Left kidney (tissue), 2 donors: ENCODE data around the gene TMEM63A. TPM values are rescaled to one million over a fixed set of nuclear protein-coding genes. Genes with fewer than 3 reads are reported as not detected.
"Not testable (repeated sequence)": the region's sequence is repeated elsewhere in the genome, so short reads cannot be mapped to it uniquely, and the experiment has no call there.

Source experiments
- DNase-seq: peaks from one replicate; pipeline ENCODE4 v3.0.0-alpha.2; 2013
- polyA plus RNA-seq: library from polyadenylated mRNA; unstranded; fragments of 120-200 nt; gene quantifications from one replicate; pipeline ENCODE4 v1.2.1, GENCODE V29; 2013; ENCODE audit not compliant: insufficient read length

Gene TMEM63A
- polyA plus RNA-seq, 1 donor, result 82.2 TPM

DNA sequence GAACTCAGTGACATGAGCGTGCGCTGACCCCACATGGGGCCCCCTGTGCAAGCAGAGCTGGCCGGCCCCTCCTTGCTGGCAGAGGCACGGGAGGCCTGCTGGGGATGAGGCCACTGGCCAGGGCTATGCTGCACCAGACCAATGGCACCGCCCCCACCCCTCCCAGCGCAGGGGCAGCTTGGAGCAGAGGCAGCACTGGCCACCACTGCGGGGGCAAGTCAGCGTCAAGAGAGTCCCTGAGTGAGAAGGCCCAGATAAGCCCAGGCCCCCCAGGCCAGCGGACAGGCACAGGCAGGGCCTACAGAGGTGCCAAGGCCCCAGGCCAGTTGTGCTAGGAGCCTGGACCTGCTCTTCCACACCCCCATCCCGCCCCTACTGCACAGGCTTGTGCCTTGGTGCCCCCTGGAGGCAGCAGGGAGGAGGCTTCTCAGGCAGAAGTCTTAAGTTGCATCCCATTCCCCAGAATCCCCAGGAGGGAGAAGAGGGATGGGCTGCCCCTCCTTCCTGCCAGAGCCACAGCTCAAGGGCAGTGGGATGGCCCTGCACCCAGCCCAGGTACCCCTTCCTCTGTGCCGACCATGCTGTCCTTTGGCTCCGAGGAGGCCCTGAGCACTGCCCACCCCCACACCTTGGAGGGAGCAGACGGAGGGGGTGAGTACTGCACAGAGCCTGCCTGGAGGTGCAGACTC, 36.5 kb downstream of the TMEM63A start:
- no peak for DNase-seq

DNA sequence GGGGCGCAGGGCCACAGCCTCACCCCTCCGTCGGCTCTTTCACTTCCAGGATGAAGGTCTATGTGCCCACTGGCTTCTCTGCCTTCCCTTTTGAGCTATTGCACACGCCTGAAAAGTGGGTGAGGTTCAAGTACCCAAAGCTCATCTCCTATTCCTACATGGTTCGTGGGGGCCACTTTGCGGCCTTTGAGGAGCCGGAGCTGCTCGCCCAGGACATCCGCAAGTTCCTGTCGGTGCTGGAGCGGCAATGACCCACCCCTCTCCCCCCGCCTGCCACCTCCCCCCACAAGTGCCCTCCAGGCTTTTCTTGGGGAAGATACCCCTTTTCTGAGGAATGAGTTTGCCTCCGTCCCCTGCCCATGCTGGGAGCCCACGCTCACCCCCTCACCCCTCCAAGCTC, 37.1 kb downstream of the TMEM63A start:
- DNase-seq, result no peak

DNA sequence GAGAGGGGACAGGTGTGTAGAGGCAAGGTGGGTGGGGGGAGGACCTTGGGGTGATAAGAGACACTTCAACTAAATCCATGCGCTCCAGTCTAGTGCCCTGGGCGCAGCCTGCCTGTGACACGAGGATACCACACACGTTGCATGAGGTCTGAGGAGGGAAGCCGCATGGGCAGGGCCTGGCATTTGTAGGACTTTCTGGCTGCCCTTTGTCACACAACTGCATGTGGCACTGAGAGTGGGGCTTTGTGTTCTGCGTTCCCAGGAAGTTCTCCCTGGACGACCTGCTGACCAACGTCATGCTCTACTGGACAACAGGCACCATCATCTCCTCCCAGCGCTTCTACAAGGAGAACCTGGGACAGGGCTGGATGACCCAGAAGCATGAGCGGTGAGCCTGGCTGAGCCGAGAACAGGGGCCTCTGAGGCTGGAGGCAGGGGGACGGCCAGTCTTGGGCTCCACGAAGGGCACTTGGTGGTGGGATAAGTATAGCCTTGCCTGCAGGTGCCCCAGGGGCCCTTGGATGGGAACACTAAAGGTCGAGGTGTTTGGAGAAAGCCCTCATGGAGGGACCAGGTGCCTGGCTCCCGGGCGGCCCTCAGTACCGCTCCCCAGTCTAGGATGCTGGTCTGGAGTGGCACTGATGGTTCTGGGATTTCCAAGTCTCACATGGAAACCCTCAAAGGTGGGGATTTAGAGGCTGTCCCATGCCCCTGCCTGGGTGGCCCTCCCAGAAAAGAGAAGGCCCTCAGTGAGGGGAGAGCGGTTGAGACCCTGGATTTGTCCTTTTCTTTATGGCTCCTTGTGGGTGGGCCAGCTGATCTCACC, 37.7 kb downstream of the TMEM63A start:
- no peak for DNase-seq

DNA sequence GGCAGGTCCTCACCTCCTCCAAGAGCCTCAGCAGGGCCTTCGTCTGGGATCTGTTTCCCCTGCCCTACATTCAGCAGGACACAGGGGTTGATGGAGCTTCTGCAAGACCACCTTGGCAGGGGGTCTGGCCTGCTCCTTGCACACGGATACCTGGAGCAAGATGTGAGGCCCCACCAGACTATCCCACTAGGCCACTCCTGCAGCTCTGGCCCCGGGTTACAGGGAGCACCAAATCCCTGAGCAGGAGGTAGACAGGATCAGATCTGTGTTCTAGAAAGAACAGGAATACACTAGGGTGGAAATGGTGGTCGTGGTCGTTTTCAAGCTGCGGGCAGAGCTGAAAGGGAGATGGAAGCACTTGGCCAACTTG, 38.8 kb downstream of the TMEM63A start:
- no peak for DNase-seq

DNA sequence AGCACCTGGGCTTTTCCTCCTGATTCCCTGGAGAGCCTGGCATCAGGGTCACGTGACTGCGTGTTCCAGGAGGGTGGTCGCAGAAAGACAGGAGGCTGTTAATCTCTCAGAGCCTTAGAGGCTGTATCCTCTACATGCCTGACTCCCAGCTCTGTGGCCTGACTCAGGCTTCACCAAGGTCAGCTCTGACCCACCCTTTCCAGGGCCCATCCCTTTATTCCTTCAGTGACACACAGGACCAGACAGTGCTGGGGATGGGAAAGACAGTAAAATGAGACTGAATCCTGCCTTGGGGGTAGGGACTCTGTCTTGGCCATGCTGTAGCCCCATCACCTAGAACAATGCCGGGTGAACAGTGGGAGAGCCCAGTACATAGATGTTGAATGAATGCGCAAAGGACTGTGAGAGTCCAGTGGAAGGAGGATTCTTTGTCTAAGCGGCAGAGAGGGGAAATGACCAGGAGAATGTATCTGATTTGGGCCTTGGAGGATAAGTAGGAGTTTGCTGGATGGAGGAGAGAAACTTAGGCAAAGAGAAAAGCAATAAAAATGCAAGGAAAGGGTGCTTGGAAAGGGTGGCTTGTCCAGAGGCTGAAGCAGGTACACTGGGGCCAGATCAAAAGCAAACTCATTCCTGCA, 39.3 kb downstream of the TMEM63A start:
- DNase-seq, result no peak

DNA sequence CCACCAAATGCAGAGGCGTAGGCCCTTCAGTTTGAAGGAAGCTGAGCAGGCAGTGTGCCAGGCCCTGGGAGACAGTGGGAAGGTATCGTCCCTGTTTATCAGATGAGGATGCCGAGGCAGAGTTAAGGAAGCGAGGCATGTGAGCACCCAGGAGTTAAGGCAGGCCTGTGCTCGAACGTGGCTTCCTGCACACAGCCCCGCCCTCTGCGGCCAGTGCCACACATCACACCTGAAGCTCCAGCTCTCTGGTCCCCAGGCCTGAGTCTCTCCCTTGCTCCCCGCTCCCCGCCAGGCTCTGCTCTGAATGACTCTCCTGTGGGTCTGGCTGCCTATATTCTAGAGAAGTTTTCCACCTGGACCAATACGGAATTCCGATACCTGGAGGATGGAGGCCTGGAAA, 40.1 kb downstream of the TMEM63A start:
- DNase-seq, result no peak

DNA sequence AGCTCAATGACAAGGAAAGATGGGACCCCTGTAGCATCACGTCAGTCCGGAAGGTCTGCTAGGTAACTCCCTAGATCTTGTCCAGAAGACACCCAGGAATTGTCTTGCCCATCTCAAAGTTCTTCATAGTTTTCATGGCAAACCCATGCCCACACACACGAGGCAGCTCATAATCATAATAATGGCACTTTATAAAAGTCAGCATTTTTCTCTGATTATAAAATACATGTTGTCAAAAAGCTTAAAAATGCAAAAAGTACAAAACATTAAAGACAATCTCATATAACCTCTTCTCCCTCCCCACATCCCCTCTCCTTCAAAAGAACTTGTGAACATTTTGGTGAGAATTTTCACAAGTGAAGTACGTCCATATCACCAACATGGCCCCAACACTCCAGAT, 41.5 kb downstream of the TMEM63A start:
- DNase-seq, result no peak

DNA sequence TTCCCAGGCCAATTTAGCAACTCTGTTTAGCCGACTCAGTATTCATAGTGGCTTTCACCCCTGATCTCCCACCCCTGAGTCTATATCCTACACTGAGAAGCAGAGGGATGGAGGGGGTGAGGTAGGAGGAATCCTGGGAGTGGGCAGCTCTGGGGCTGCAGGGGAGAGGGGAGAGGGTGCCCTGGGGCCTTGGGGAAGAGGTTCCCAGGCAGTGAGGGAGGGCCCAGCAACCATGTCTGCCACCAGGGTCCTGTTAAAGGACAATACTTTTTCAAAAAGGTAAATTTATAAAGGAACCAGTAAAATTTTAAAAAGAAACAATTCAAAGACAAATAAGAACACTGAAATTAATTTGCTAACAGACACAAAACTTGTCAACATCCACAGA, 42.0 kb downstream of the TMEM63A start:
- DNase-seq, result no peak

DNA sequence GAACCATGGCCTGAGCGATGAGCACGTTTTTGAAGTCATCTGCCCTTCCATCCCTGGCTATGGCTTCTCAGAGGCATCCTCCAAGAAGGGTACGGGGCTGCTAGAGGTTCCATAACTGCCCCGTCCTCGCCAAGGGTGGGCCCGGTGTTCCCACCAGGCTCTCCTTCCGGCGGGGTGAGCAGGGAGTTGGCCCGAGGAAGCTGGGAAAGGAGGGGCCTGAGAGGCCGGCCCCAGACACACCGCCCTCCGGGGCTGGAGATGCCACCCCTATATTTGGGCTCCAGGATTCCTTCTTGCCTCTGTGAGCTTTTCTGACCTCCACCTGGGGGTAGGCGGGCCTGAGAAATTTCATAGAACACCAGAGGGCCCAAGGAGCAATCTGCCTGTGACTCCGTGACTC, 43.4 kb downstream of the TMEM63A start:
- DNase-seq, result no peak

DNA sequence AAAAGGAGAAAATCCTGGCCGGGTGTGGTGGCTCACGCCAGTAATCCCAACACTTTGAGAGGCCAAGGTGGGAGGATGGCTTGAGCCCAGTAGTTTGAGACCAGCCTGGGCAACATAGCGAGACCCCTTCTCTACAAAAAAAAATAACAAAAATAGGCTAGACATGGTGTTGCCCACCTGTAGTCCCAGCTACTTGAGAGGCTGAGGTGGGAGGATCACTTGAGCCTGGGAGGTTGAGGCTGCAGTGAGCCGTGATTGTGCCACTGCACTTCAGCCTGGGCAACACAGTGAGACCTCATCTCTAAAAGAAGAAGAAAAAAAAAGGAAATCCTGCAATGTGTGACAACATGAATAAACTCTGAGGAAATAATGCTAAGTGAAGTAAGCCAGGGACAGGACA, 45.9 kb downstream of the TMEM63A start:
- not testable (repeated sequence) for DNase-seq

DNA sequence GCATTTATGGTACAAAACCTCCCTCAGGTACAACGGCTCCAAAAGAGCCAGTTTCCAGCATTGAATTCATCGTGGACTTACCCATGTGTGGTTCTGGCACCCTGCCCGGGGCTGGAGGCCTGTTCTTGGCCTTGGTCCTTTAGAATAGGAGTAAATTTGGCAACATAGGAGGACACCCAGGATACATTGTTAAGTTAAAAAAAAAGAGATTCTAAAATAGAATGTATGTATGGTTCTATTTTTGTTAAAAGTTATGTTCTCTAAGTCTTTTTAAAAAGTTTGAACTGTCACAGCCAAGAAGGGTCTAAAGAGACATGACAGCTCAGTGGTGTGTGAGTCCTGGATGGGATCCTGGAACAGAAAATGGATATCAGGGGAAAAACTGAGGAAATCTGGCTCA, 46.3 kb downstream of the TMEM63A start:
- no peak for DNase-seq

DNA sequence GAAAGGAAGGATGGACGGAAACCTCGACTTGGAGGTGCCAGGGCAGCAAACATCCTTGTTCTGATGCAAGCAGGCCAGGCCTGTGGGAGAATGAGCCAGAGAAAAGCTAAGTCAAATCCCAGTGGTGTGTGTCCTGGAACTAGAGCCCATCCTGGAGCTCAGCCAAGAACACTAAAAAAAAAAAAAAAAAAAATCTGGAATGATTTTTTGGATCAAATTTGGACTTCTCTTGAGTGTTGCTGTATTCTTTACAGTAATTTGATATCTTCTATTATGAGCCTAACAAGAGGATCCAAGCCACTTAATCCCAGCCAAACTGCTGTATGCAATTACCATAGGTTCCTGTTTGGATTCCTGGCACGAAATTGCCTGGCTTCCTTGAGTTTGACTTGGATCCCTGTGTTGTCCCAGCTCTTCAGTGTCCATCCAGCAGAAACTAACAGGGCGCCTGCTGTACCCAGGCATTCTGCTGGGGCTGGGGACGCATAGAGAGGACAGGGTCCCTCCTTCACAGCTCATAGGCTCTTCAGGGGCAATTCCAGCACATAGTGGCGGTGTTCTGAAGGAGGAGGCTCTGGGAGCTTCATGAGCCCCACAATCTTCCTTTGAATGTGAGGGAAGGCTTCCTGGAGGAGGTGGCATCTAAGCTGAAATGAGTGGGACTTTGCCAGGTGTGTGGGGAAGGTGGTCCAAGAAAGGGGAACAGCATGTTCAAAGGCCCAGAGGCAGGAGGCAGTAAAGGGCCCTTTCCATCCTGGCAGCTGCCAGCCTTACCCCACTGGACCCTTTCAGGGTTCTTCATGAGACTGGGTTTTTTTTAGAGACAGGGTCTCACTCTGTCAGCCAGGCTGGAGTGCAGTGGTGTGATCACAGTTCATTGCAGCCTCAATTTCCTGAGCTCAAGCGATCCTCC, 47.5 kb downstream of the TMEM63A start:
- DNase-seq, result no peak

DNA sequence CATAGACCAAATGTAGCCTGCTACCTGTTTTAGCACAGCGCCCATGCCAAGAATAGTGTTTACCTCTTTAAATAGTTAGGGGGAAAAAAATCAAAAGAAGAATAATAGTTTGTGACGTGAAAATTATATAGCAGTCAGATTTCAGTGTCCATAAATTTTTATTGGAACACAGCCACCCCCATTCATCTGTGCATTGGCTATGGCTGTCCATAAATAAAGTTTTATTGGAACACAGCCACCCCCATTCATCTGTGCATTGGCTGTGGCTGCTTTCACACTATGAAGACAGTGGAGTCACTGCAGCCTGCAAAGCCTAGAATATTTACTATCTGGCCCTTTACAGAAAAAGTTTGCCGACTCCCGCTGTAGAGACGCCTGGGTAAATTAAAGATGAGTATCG, 51.3 kb downstream of the TMEM63A start:
- no peak for DNase-seq

DNA sequence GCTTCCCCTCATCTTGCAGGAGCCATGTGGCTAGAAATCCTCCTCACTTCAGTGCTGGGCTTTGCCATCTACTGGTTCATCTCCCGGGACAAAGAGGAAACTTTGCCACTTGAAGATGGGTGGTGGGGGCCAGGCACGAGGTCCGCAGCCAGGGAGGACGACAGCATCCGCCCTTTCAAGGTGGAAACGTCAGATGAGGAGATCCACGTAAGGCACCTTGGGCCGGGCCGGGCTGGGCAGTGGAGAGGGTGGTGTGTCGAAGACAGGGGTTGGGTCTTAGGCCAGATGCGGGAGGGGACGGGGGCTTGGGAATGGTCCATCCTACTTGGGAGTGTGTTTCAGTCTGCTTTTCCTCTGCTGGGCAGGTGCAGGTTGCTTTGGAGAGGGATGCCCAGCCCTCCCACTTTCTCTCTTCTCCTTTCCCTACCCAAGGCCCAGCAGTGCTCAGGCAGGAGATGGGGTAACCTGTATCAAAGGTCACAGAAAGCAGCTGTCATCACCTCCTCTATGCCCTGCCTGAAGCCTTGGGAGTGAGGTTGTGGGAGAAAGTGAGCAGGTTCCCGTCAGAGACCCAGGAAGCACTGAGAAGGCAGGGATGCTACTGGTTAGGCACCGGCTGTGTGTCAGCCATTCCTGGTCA, 53.4 kb downstream of the TMEM63A start:
- DNase-seq, result no peak

DNA sequence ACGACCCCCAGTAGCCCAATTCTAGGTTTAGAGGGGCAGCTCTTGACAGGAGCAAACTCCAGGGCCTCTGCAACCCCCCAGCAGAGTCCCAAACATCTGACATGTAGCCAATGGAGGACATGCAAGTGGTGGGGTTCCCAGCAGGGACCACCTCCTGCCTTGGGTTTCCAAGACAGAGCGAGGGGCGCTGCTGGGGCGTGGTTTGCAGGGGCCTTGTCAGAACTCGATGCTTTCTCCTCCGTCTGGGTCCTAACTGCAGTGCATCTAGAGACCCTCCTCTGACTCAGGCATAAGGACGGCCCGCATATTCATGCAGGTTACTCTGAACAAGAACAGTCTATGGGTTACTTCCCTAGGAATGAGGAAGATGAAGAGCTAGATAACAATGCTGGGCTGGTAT, 55.1 kb downstream of the TMEM63A start:
- DNase-seq, result no peak

DNA sequence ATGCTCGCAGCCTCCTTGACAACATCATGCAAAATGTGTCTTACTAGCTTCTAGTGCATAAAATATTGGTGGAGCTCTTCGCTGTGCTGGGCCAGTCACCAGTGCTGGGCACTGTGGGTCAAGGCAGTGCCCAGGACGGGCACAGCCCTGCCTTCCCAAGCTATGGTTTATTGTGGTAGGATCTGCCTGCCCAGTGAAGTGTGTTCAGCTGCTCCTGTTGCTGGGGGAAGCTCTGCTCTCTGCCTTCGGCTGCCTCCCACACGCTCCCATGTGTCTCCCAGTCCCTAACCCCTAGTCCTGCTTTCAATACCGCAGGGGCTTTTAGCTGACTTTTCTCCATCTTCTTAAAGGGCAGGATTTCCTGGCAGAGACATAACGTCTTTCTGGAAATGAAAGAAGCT, 56.6 kb downstream of the TMEM63A start:
- no peak for DNase-seq

DNA sequence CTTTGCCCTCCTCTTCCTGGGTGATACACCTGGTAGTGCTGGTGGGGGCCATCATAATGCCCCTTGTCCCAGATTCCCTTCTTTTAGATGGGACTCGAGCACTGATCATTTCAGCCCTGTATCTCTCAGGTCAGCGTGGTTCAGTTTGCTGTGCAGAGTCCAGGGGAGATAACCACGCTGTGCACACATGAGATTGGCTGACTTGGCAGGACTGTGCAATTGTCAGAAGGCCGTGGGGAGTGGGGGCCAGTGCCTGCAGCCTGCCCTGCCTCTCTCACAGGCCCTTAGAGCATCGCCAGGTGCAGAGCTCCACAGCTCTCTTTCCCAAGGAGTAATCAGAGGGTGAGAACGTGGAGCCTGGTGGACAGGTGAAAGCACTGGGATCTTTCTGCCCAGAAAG, 57.1 kb downstream of the TMEM63A start:
- no peak for DNase-seq

DNA sequence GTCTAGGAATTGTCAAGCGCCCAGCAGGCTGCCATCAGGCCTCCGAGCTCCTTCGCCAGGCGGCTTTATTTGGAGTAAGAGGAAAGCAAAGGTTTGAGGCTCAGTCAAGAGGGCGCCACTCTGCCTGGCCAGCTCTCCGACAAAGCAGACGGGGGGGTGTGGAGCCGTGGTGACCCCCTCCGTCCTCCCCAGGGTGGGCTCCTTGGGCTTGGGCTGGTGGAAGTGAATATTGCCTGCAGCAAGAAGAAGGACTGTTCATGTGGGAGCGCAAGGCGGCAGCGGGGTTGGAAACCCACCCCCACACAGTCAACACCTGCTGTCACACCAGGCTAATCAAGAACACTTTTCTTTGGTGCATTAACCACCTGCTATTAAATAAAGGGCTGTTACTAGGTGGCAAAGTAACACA, 57.6 kb downstream of the TMEM63A start:
- no peak for DNase-seq

DNA sequence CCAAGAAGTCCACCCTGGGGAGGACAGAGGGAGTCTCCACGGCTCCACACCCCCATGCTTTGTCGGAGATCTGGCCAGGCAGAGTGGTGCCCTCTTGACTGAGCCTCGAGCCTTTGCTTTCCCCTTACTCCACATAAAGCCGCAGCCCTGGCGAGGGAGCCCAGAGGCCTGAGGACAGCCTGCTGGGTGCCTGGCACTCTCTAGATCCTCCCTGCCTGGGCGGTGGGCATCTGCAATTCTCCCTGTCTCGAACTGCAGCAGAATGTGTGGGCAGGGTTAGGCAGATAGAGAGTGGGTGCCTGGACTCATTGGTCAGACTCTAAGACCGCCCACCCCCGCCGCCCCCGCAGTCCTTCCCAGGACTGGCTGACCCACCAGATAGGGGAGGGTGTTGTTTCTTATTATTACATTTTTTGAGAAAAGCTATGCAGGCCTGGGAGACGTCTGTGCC, 58.3 kb downstream of the TMEM63A start:
- DNase-seq, result no peak

DNA sequence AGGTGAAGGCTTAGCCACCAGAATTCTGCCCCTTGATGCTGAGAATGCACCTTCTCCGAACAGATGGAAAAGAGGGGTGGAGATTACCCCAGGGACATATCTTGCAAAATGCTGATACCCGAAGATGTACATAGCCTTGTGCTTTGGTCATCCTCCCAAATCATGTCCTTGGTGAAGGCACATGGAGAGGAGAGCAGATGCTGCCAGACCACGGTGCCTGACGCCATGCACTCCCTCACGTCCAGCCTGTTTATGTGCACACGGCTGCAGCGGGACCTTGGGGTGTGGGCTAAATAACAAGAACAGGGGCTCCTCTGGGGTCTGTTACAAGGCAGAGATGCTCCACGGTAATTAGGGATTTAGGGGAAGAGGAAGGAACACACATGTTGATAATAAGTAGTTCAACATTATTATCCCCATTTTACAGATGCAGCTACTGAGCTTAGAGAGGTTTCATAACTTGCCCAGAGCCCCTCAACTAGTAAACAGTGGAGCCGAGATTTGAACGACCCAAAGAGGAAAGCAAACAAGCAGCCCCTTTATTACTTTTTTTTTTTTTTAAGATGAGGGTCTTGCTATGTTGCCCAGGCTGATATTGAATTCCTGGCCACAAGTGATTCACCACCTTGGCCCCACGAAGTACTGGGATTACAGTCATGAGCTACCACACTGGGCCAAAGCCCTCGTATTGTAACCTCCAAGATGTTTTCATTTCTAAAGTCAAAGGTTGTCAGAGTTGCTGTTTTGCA, 59.4 kb downstream of the TMEM63A start:
- no peak for DNase-seq

DNA sequence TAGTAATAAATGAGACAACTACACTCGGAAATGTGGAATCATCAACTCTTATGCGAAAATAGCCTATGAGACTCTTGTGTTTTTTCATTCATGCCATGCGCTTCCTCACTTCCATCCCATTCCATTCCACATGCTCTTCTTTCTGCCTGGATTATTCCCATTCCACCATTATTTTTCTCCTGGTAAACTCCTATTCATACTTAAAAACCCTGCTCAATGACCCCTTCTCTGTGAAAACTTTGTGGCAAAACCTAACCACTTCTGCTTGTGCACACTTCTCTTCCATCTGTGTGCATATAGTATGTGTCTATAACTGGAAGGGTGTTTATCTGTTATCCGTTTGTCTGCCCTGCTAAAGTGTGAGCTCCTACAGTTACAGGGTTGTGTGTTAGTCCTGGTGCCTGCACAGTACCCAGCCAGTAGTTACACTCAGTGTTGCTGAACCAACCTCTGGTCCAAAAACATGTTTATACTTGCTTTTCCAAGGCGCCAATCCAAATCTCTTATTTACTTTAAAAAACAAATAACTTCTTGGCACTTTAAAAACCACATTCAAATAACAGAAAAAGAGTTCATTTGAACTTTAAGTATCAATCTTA, 61.6 kb downstream of the TMEM63A start:
- DNase-seq, result no peak
